ENCODE measurements around the gene COX6B2. TPM values are rescaled to one million over a fixed set of nuclear protein-coding genes. Genes with fewer than 3 reads are reported as not detected.

Gene COX6B2
- polyA plus RNA-seq, 2 of the 4 experiments (the other 2 are of a cell fraction) = 0.78 to 6.4 TPM

- no peak for TF ChIP-seq ZFP36 (IDR thresholded peaks at IDR 0.05; ENCODE audit: borderline replicate concordance, partially characterized antibody)
Observed at GRCh38 chr19:55373993-55374757, 19.7 kb upstream of the COX6B2 start (continued).

DNA sequence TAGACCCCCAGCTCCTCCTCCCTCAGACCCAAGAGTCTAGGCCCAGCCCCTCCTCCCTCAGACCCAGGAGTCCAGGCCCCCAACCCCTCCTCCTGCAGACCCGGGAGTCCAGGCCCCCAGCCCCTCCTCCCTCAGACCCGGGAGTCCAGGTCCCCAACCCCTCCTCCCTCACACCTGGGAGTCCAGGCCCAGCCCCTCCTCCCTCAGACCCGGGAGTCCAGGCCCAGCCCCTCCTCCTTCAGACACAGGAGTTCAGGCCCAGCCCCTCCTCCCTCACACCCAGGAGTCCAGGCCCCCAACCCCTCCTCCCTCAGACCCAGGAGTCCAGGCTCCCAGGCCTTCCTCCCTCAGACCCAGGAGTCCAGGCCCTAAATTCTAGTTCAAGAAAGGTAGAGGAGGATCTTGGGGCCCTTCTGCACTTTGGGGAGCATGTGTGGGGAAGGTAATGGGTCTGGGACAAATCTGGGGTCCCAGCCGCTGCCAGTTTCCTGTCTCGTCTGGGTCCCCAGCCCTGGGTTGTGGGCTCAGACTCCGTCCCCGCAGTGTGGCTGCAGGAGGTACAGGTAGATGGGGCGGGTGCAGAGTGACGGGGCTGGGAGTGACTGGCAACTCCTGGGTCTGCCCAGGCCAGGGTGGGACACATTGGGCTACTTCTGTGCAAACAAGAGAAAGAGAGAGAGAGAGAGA is 18.9 kb upstream of the COX6B2 start:
- ChIA-PET POLR2A (interaction anchor here (1.0 to 2.5 kb wide), 7 partner anchors 9 to 226 kb away, joined by 3 to 11 read pairs (median 5); partner anchors contain the start of genes FIZ1, GARIN5B, KMT5C and TMEM238), CTCF (interaction anchor here (0.7 to 2.6 kb wide), 5 partner anchors 11 to 131 kb away, joined by 4 to 20 read pairs (median 6); partner anchors contain the start of gene TMEM238)
- TF ChIP-seq ESRRA (IDR thresholded peaks at IDR 0.05; ENCODE audit: borderline replicate concordance, low read length) (no peak), HOXA7 (CRISPR knock-in tag; IDR thresholded peaks at IDR 0.05) (0 out of 2 replicates have a peak, but pooled peaks have one; percentile 19), CEBPB (IDR thresholded peaks at IDR 0.05) (no peak), HOXB5 (CRISPR knock-in tag; IDR thresholded peaks at IDR 0.05) (no peak), CBX8 (IDR thresholded peaks at IDR 0.05) (no peak), MAZ (IDR thresholded peaks at IDR 0.05; ENCODE audit: borderline replicate concordance, low read depth, low read length) (0 out of 2 replicates have a peak, but pooled peaks have one; percentile 4), TP53 (CRISPR knock-in tag; IDR thresholded peaks at IDR 0.05) (0 out of 2 replicates have a peak, but pooled peaks have one; percentile 34), HOXB13 (CRISPR knock-in tag; IDR thresholded peaks at IDR 0.05; ENCODE audit: low read depth) (0 out of 2 replicates have a peak, but pooled peaks have one; percentile 33)
- TF ChIP-seq, protein P1, sequence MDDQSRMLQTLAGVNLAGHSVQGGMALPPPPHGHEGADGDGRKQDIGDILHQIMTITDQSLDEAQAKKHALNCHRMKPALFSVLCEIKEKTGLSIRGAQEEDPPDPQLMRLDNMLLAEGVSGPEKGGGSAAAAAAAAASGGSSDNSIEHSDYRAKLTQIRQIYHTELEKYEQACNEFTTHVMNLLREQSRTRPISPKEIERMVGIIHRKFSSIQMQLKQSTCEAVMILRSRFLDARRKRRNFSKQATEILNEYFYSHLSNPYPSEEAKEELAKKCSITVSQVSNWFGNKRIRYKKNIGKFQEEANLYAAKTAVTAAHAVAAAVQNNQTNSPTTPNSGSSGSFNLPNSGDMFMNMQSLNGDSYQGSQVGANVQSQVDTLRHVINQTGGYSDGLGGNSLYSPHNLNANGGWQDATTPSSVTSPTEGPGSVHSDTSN (IDR thresholded peaks at IDR 0.05) = peak; percentile 10; the same call in 1 of the 2 replicates
- ATAC-seq (peak; percentile 7 to 21), DNase-seq (ENCODE audit: low read depth in 1 of 2, low spot score in 1 of 2) (peak in 1 of 2 experiments; percentile 87), FAIRE-seq (no peak)
- Histone ChIP-seq H3K9me3 (no peaks in the 10 kb centered on the region), H3K4me2 (peak overlapping the region; percentile 65), H3K4me1 (peaks cover 80% of the 10 kb centered on the region), H3K4me3 (0 out of 3 replicates have a peak overlapping the region, but pooled peaks have one; percentile 5), H3K27ac (peak overlapping the region; percentile 91 to 96)
- 56% methylated on average over 6 of the region's 9 CpGs for WGBS (ENCODE audit: missing lambda C conversion rate)

GRCh38 chr19:55372316-55373081 is 18.0 kb upstream of the COX6B2 start:
- POLR2A ChIA-PET = interaction anchor here (1.0 to 2.5 kb wide), 6 partner anchors 9 to 35 kb away, joined by 4 to 11 read pairs (median 4); partner anchors contain the start of genes GARIN5B, KMT5C, TMEM238 and UBE2S
- no peak for FAIRE-seq
- TF ChIP-seq, protein P1 (IDR thresholded peaks at IDR 0.05) = peak; percentile 70; the same call in 1 of the 2 replicates
- TF ChIP-seq POLR2AphosphoS2 (conservative IDR thresholded peaks at IDR 0.05; ENCODE audit: low read length) (no peak), FOSB (CRISPR knock-in tag; IDR thresholded peaks at IDR 0.05) (peak; percentile 86; the same call in 1 of the 2 replicates), TFCP2L1 (CRISPR knock-in tag; IDR thresholded peaks at IDR 0.05) (peak; percentile 92), ATOH8 (CRISPR knock-in tag; IDR thresholded peaks at IDR 0.05; ENCODE audit: low read depth) (peak; percentile 87; the same call in 1 of the 2 replicates), NPAS2 (CRISPR knock-in tag; IDR thresholded peaks at IDR 0.05; ENCODE audit: borderline replicate concordance) (no peak), HOXA7 (CRISPR knock-in tag; IDR thresholded peaks at IDR 0.05) (peak; percentile 82), BCL3 (IDR thresholded peaks at IDR 0.05) (peak; percentile 80; the same call in 2 of the 3 replicates), EP300 (IDR thresholded peaks at IDR 0.05) (peak; percentile 98 to 99), SMC3 (IDR thresholded peaks at IDR 0.05) (0 out of 3 replicates have a peak, but pooled peaks have one; percentile 40), MAX (IDR thresholded peaks at IDR 0.05) (peak; percentile 63), ZNF302 (CRISPR knock-in tag; IDR thresholded peaks at IDR 0.05) (no peak)
- TF ChIP-seq, protein P2, sequence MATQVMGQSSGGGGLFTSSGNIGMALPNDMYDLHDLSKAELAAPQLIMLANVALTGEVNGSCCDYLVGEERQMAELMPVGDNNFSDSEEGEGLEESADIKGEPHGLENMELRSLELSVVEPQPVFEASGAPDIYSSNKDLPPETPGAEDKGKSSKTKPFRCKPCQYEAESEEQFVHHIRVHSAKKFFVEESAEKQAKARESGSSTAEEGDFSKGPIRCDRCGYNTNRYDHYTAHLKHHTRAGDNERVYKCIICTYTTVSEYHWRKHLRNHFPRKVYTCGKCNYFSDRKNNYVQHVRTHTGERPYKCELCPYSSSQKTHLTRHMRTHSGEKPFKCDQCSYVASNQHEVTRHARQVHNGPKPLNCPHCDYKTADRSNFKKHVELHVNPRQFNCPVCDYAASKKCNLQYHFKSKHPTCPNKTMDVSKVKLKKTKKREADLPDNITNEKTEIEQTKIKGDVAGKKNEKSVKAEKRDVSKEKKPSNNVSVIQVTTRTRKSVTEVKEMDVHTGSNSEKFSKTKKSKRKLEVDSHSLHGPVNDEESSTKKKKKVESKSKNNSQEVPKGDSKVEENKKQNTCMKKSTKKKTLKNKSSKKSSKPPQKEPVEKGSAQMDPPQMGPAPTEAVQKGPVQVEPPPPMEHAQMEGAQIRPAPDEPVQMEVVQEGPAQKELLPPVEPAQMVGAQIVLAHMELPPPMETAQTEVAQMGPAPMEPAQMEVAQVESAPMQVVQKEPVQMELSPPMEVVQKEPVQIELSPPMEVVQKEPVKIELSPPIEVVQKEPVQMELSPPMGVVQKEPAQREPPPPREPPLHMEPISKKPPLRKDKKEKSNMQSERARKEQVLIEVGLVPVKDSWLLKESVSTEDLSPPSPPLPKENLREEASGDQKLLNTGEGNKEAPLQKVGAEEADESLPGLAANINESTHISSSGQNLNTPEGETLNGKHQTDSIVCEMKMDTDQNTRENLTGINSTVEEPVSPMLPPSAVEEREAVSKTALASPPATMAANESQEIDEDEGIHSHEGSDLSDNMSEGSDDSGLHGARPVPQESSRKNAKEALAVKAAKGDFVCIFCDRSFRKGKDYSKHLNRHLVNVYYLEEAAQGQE (IDR thresholded peaks at IDR 0.05) = no peak

More at GRCh38 chr19:55372316-55373081, 18.0 kb upstream of the COX6B2 start:
- DNase-seq (ENCODE audit: low read depth in 1 of 2, low spot score in 1 of 2) = peak; percentile 71 to 90
- H3K27ac ChIP-seq = peak overlapping the region; percentile 91 to 96
- peak overlapping the region; percentile 65 for H3K4me2 ChIP-seq
- peaks cover 70% of the 10 kb centered on the region for H3K4me1 ChIP-seq
- CTCF ChIA-PET = interaction anchor here (0.9 to 2.6 kb wide), 10 partner anchors 9 to 132 kb away, joined by 3 to 20 read pairs (median 6); partner anchors contain the start of gene TMEM238
- no peaks in the 10 kb centered on the region for H3K9me3 ChIP-seq
- WGBS (ENCODE audit: missing lambda C conversion rate) = 42% methylated on average over 17 of the region's 24 CpGs
- H3K4me3 ChIP-seq = no peak overlapping the region
- ATAC-seq = peak; percentile 20
